Lung (tissue), 12 donors: ENCODE results near the gene HOXB13. TPM values are rescaled to one million over a fixed set of nuclear protein-coding genes. Genes with fewer than 3 reads are reported as not detected.

Experiments
- ATAC-seq: fragments of 200-7000 bp; cut with Tn5 transposase; one replicate; pipeline ENCODE4 v1.9.1; 2020; ENCODE audit warnings: moderate number of reproducible peaks; ENCODE audit not compliant: insufficient read depth, low FRiP score
- DNase-seq, 3 donors: peaks; one replicate each; pipeline ENCODE4 v3.0.0-alpha.2; 2013 to 2017
- H3K27ac ChIP-seq, 2 donors: one replicate each; pipeline ENCODE4 v1.5.1; 2013; ENCODE audit warnings: mild to moderate bottlenecking in 2 of 2, moderate library complexity in 2 of 2, control low read depth in 1 of 2, inconsistent platforms in 1 of 2, low read depth in 1 of 2, low read length in 1 of 2
- H3K27me3 ChIP-seq, 3 donors: one replicate each; pipeline ENCODE4 v1.5.1; 2013; ENCODE audit warnings: low read length in 2 of 3; ENCODE audit not compliant: control insufficient read depth in 3 of 3, insufficient read depth in 3 of 3
- H3K36me3 ChIP-seq, 4 donors: one replicate each; pipeline ENCODE4 v1.5.1; 2013; ENCODE audit warnings: low read length in 4 of 4, mild to moderate bottlenecking in 1 of 4, moderate library complexity in 1 of 4; ENCODE audit not compliant: control insufficient read depth in 4 of 4, insufficient read depth in 4 of 4
- H3K4me1 ChIP-seq, 5 donors: one replicate each; pipeline ENCODE4 v1.5.1; 2013; ENCODE audit warnings: low read length in 5 of 5, mild to moderate bottlenecking in 2 of 5, moderate library complexity in 1 of 5; ENCODE audit not compliant: control insufficient read depth in 5 of 5, insufficient read depth in 5 of 5
- H3K4me3 ChIP-seq: one replicate; pipeline ENCODE4 v1.5.1; 2013; ENCODE audit warnings: mild to moderate bottlenecking, control low read depth, moderate library complexity
- H3K9ac ChIP-seq, 2 donors: one replicate each; pipeline ENCODE4 v1.5.1; 2013; ENCODE audit warnings: low read length in 2 of 2, control low read depth in 1 of 2; ENCODE audit not compliant: insufficient read depth in 1 of 2
- H3K9me3 ChIP-seq, 4 donors: one replicate each; pipeline ENCODE4 v1.5.1; 2013; ENCODE audit warnings: low read length in 3 of 4, mild to moderate bottlenecking in 1 of 4, moderate library complexity in 1 of 4; ENCODE audit not compliant: control insufficient read depth in 4 of 4, insufficient read depth in 3 of 4
- WGBS, 2 donors: extraction: QIAGEN DNeasy Blood & Tissue Kit; methylation state at CpG; one replicate each; pipeline ENCODE4 v1.1.7; 2013; 5-methylcytosine and 5-hydroxymethylcytosine counted together
- polyA plus RNA-seq, 2 donors: library from polyadenylated mRNA; stranded (reverse); fragments of 200-250 nt; gene quantifications; one replicate each; pipeline ENCODE4 v1.2.1, GENCODE V29; 2013
- total RNA-seq, 2 donors: library from RNA; depleted of rRNA in 1 of 2; stranded (reverse); fragments of >200 nt in 1 of 2; gene quantifications; one replicate each; pipeline ENCODE4 v1.2.1, GENCODE V29; 2014 to 2021
- TF ChIP-seq, protein P1 (sequence below): IDR thresholded peaks from 2 replicates; pipeline ENCODE4 v1.5.1; 2012; ENCODE audit warnings: mild to moderate bottlenecking; ENCODE audit errors: control extremely low read depth, extremely low read depth
- donor health status: control.
- donor health status: control.
- donor health status: Bipolar disorder and iron deficiency.
- donor health status: healthy.
- donor health status: DM: yes; HTN: yes; CAD: no.

The HOXB13 gene
- total and polyA plus RNA-seq, 4 donors, result not detected

DNA sequence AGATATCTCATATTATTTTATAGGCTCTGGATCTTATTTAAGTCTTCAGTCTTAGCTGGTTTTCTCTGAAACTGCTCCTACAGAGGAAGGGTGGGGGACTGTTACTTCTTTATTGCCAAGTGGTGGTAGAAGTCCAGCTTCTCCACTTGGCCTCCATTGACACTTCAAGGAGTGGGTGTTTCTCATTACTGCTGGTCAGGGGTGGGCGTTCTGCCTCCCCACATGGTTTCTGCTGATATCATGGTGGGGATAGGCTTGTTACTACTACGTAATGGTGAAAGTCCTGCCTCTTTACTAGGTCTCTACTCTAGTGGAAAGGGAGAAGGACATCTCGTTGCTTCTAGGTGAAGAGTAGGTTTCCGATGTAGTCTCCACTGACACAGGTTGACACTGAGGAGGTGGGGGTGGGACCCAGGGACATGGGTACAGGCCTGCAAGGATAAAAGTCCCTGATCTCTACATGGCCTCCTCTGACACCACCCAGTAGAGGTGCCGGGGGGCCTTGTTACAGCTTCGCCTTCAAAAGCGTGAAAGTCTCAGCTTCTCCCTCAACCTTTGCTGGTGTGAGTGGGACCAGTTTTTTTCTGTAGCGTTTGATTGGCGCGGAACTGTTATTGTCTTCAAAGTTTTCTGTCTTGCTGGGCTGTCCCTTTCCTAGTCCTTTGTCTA lies 26.6 kb downstream of the HOXB13 start:
- TF ChIP-seq, protein P1, sequence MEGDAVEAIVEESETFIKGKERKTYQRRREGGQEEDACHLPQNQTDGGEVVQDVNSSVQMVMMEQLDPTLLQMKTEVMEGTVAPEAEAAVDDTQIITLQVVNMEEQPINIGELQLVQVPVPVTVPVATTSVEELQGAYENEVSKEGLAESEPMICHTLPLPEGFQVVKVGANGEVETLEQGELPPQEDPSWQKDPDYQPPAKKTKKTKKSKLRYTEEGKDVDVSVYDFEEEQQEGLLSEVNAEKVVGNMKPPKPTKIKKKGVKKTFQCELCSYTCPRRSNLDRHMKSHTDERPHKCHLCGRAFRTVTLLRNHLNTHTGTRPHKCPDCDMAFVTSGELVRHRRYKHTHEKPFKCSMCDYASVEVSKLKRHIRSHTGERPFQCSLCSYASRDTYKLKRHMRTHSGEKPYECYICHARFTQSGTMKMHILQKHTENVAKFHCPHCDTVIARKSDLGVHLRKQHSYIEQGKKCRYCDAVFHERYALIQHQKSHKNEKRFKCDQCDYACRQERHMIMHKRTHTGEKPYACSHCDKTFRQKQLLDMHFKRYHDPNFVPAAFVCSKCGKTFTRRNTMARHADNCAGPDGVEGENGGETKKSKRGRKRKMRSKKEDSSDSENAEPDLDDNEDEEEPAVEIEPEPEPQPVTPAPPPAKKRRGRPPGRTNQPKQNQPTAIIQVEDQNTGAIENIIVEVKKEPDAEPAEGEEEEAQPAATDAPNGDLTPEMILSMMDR, result no peak
- Histone ChIP-seq H3K9ac (no peak overlapping the region), H3K4me3 (no peak overlapping the region), H3K27me3 (peaks cover 0 to 61% (median 27%) of the 10 kb centered on the region in 3 donors), H3K4me1 (no peaks in the 10 kb centered on the region), H3K27ac (no peak overlapping the region), H3K9me3 (no peaks in the 10 kb centered on the region), H3K36me3 (no peaks in the 10 kb centered on the region)
- ATAC-seq (no peak), DNase-seq (no peak)
- 89 to 96% methylated on average over 10 of the region's 10 CpGs for WGBS, 2 donors

DNA sequence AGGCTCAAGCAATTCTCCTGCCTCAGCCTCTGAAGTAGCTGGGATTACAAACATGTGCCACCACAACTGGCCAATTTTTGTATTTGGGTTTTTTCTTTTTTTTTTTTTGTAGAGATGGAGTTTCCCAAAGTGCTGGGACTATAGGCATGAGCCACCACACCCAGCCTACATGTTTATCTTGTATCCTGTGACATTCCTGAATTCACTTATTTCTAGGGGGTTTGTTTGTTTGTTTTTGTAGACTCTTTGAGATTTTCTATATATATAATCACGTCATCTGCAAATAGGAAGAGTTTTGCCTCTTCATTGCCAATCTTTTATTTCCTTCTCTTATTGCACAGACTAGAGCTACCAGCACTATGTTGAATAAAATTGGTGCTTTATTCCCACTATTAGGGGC lies 35.4 kb downstream of the HOXB13 start:
- Histone ChIP-seq H3K27me3 (peaks cover 0 to 35% (median 11%) of the 10 kb centered on the region in 3 donors), H3K36me3 (no peaks in the 10 kb centered on the region), H3K4me3 (no peak overlapping the region), H3K9ac (no peak overlapping the region), H3K4me1 (no peaks in the 10 kb centered on the region), H3K9me3 (peaks cover 0 to 10% (median under 1%) of the 10 kb centered on the region in 4 donors), H3K27ac (no peak overlapping the region)
- 19 to 41% methylated on average over 1 of the region's 1 CpG for WGBS, 2 donors
- ATAC-seq (no peak), DNase-seq (no peak)
- TF ChIP-seq, protein P1, result no peak

GRCh38 chr17:48692049-48692448 lies 36.5 kb downstream of the HOXB13 start:
- no peak for ATAC-seq
- TF ChIP-seq, protein P1, result no peak
- Histone ChIP-seq H3K9me3 (peaks cover 0 to 10% (median 2%) of the 10 kb centered on the region in 4 donors), H3K27me3 (peaks cover 0 to 38% (median 13%) of the 10 kb centered on the region in 3 donors), H3K27ac (no peak overlapping the region), H3K36me3 (no peaks in the 10 kb centered on the region), H3K9ac (no peak overlapping the region), H3K4me1 (no peaks in the 10 kb centered on the region), H3K4me3 (no peak overlapping the region)
- no peak for DNase-seq
- 84 to 88% methylated on average over 1 of the region's 1 CpG for WGBS, 2 donors

- Histone ChIP-seq H3K27ac (no peak overlapping the region), H3K4me1 (no peaks in the 10 kb centered on the region), H3K4me3 (no peak overlapping the region), H3K36me3 (no peaks in the 10 kb centered on the region), H3K27me3 (peaks cover 0 to 34% (median 13%) of the 10 kb centered on the region in 3 donors), H3K9ac (no peak overlapping the region), H3K9me3 (peaks cover 0 to 10% (median 2%) of the 10 kb centered on the region in 4 donors)
- no peak for DNase-seq
- WGBS, 2 donors, result 77 to 81% methylated on average over 5 of the region's 5 CpGs
- no peak for ATAC-seq
- TF ChIP-seq, protein P1, result no peak
These were observed 37.9 kb downstream of the HOXB13 start for GRCh38 chr17:48690655-48691054.
